Measurements from ENCODE around the gene ZRANB3. TPM values are rescaled to one million over a fixed set of nuclear protein-coding genes. Genes with fewer than 3 reads are reported as not detected.
"Not testable (repeated sequence)": the region's sequence is repeated elsewhere in the genome, so short reads cannot be mapped to it uniquely, and the experiment has no call there.

ZRANB3 gene
- total and polyA plus RNA-seq, 11 donors: 0.69 to 4.1 (median 1.5) TPM

GRCh38 chr2:135378591-135378990 is 152.4 kb downstream of the ZRANB3 start:
- DNase-seq (no peak), ATAC-seq (no peak)
- Histone ChIP-seq H3K9me3 (peaks cover 0 to 37% (median 16%) of the 10 kb centered on the region in 12 donors), H3K36me3 (no peaks in the 10 kb centered on the region), H3K4me1 (no peaks in the 10 kb centered on the region), H3K4me3 (no peak overlapping the region), H3K27me3 (no peaks in the 10 kb centered on the region), H3K27ac (no peak overlapping the region)
- intact Hi-C loops (cut with DNase I): no loop called here
- TF ChIP-seq POLR2A (IDR thresholded peaks at IDR 0.05): no peak
- TF ChIP-seq CTCF (IDR thresholded peaks at IDR 0.05): no peak

GRCh38 chr2:135373702-135374101 is 157.3 kb downstream of the ZRANB3 start:
- no peak for TF ChIP-seq POLR2A (IDR thresholded peaks at IDR 0.05)
- no peak for TF ChIP-seq CTCF (IDR thresholded peaks at IDR 0.05)
- ATAC-seq (no peak), DNase-seq (no peak)
- intact Hi-C loops (cut with DNase I): no loop called here
- H3K9me3 ChIP-seq: peaks cover 0 to 2% (median 0%) of the 10 kb centered on the region in 12 donors
- H3K27me3 ChIP-seq: no peaks in the 10 kb centered on the region
- H3K27ac ChIP-seq: no peak overlapping the region
- WGBS, 4 donors: 88 to 98% (median 96%) methylated on average over 3 of the region's 4 CpGs
- H3K36me3 ChIP-seq: no peaks in the 10 kb centered on the region
- no peaks in the 10 kb centered on the region for H3K4me1 ChIP-seq
- no peak overlapping the region for H3K4me3 ChIP-seq

GRCh38 chr2:135349941-135350340 is 181.1 kb downstream of the ZRANB3 start:
- DNase-seq: no peak
- H3K27ac ChIP-seq: no peak overlapping the region
- TF ChIP-seq POLR2A (IDR thresholded peaks at IDR 0.05) (no peak), CTCF (IDR thresholded peaks at IDR 0.05) (no peak)
- H3K36me3 ChIP-seq: peaks cover 0 to 6% (median 0%) of the 10 kb centered on the region in 9 donors
- ATAC-seq: no peak
- no peaks in the 10 kb centered on the region for H3K4me1 ChIP-seq
- no peak overlapping the region for H3K4me3 ChIP-seq
- peaks cover 0 to 35% (median 18%) of the 10 kb centered on the region in 12 donors for H3K9me3 ChIP-seq
- 81 to 90% (median 87%) methylated on average over 6 of the region's 6 CpGs for WGBS, 4 donors
- intact Hi-C loops (cut with DNase I): no loop called here
- no peaks in the 10 kb centered on the region for H3K27me3 ChIP-seq

- H3K27ac ChIP-seq; H3K4me3 ChIP-seq; H3K4me1 ChIP-seq; DNase-seq; ATAC-seq; H3K27me3 ChIP-seq; H3K36me3 ChIP-seq; intact Hi-C loops (cut with DNase I): not testable (repeated sequence)
- 92 to 98% (median 97%) methylated on average over 5 of the region's 5 CpGs for WGBS, 4 donors
- H3K9me3 ChIP-seq: peaks cover 0 to 35% (median 18%) of the 10 kb centered on the region in 12 donors
Observed at GRCh38 chr2:135348096-135348704, 182.8 kb downstream of the ZRANB3 start.

- H3K4me3 ChIP-seq: no peak overlapping the region
- H3K27ac ChIP-seq: no peak overlapping the region
- H3K36me3 ChIP-seq: no peaks in the 10 kb centered on the region
- peaks cover 0 to 11% (median 0%) of the 10 kb centered on the region in 12 donors for H3K9me3 ChIP-seq
- ATAC-seq: no peak
- H3K4me1 ChIP-seq: no peaks in the 10 kb centered on the region
- intact Hi-C loops (cut with DNase I): no loop called here
- no peak for DNase-seq
- WGBS, 4 donors: 56 to 78% (median 72%) methylated on average over 3 of the region's 3 CpGs
- TF ChIP-seq CTCF (IDR thresholded peaks at IDR 0.05): no peak
- TF ChIP-seq POLR2A (IDR thresholded peaks at IDR 0.05): no peak
- H3K27me3 ChIP-seq: no peaks in the 10 kb centered on the region
Observed at GRCh38 chr2:135337071-135337470, 193.9 kb downstream of the ZRANB3 start.

Data from heart left ventricle (tissue), 16 donors.